Mammary epithelial cell (primary cell): ENCODE results near the gene ZC3H7A.

Source experiments
- EZH2 ChIP-seq: IDR thresholded peaks from 2 replicates; pipeline ENCODE4 v1.6.1; 2012; ENCODE audit warnings: low read length, inconsistent platforms, borderline replicate concordance
- TF ChIP-seq, protein P1 (sequence below), 2 donors: IDR thresholded peaks in 1 of 2; conservative IDR thresholded peaks in 1 of 2; 2 replicates each; pipeline ENCODE4 v1.5.1; 2011 to 2012; ENCODE audit warnings: inconsistent platforms in 2 of 2, low read length in 2 of 2, mild to moderate bottlenecking in 2 of 2, control low read depth in 1 of 2, low read depth in 1 of 2; ENCODE audit not compliant: insufficient read depth in 1 of 2; ENCODE audit errors: extremely low read depth in 1 of 2

- TF ChIP-seq, protein P1, sequence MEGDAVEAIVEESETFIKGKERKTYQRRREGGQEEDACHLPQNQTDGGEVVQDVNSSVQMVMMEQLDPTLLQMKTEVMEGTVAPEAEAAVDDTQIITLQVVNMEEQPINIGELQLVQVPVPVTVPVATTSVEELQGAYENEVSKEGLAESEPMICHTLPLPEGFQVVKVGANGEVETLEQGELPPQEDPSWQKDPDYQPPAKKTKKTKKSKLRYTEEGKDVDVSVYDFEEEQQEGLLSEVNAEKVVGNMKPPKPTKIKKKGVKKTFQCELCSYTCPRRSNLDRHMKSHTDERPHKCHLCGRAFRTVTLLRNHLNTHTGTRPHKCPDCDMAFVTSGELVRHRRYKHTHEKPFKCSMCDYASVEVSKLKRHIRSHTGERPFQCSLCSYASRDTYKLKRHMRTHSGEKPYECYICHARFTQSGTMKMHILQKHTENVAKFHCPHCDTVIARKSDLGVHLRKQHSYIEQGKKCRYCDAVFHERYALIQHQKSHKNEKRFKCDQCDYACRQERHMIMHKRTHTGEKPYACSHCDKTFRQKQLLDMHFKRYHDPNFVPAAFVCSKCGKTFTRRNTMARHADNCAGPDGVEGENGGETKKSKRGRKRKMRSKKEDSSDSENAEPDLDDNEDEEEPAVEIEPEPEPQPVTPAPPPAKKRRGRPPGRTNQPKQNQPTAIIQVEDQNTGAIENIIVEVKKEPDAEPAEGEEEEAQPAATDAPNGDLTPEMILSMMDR (conservative IDR thresholded peaks at IDR 0.05 in 1 of 2, IDR thresholded peaks at IDR 0.05 in 1 of 2; ENCODE audit: extremely low read depth in 1 of 2, insufficient read depth in 1 of 2, low read depth in 1 of 2, low read length in 2 of 2) = no peak
- TF ChIP-seq EZH2 = no peak
Measured at GRCh38 chr16:11783319-11784037, 13.6 kb downstream of the ZC3H7A start.
